GM10266 (cell line): ENCODE data around the gene ANKFY1.
"Not testable (repeated sequence)": the region's sequence is repeated elsewhere in the genome, so short reads cannot be mapped to it uniquely, and the experiment has no call there.

Experiments
- DNase-seq: peaks from one replicate; pipeline ENCODE4 v3.0.0; 2012; ENCODE audit errors: extremely low spot score
- CTCF ChIP-seq: IDR thresholded peaks from 2 replicates; pipeline ENCODE4 v1.5.1; 2012; ENCODE audit warnings: mild to moderate bottlenecking, low read depth; ENCODE audit not compliant: control insufficient read depth, insufficient read depth; ENCODE audit errors: missing control alignments

The ANKFY1 gene

DNA sequence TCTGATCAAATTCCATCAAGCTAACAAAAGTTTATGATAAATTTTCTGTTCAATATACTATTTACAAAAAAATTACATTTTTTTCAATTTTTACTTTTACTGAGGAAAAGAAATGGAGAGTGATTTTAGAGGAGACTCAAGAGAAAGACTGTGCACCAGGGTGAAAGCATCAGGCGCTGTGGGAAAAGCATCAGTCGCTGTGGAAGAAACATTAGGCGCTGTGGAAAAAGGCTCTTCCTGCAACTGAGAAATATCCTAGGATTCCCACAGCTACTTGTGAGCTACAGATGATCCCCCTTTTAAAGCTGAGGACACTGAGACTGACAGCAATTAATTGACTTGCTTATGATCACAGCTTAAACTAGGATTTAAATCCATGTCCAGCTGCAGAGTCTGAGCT, 4.9 kb downstream of the ANKFY1 start:
- DNase-seq = no peak
- TF ChIP-seq CTCF = no peak

DNA sequence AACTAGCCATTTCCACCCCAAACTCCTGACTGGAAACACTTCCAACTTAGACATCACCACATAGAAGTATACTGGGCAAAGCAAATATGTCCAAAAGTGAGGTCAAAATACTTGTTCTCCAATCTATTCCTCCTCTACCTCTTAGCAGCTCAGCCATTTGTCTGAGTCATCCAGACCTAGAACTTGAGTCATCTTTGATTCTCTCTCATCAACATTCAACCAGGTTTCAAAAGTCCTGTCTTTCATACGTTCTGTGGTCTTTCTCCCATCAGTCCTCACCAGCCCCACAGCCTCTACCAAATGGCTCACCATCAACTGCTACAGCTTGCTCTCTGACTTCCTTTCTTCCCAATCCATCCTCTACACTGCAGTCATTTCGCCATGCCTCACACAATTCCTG, 6.8 kb downstream of the ANKFY1 start:
- no peak for DNase-seq
- no peak for TF ChIP-seq CTCF

DNA sequence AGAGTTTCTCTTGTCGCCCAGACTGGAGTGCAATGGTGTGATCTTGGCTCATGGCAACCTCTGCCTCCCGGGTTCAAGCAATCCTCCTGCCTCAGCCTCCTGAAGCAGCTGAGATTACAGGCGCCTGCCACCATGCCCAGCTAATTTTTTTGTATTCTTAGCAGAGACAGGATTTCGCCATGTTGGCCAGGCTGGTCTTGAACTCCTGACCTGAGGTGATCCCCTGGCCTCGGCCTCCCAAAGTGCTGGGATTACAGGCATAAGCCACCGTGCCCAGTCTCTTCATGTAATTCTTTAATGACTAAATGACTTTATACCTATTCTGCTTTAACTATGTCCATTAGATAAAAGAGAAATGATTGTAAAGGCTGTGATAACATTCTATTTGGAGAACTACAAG, 8.5 kb downstream of the ANKFY1 start:
- DNase-seq = not testable (repeated sequence)

DNA sequence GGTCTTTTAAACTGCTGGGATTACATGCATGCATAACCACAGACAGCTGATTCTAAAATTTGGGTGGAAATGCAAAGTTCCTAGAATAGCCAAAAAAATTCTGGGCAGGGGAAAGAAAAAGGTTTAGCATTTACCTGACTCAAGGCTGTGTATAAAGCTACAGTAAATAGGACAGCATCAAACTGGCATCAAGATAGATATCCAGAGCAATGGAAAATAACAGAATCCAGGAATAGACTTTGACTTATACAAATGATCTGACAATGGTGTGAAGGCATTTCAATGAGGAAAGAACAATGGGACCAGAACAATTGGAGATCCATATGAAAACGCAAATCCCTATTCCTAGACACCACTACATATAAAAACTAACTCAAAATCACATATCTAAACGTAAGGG, 12.9 kb downstream of the ANKFY1 start:
- no peak for DNase-seq
- TF ChIP-seq CTCF = no peak

- peak; percentile 38 for DNase-seq
- TF ChIP-seq CTCF = peak; percentile 42
Observed at GRCh38 chr17:4249452-4250029, 14.2 kb downstream of the ANKFY1 start.

GRCh38 chr17:4248504-4249277, 15.1 kb downstream of the ANKFY1 start:
- no peak for DNase-seq

GRCh38 chr17:4247971-4248388, 15.8 kb downstream of the ANKFY1 start:
- TF ChIP-seq CTCF = no peak
- DNase-seq = no peak

More at GRCh38 chr17:4248504-4249277, 15.1 kb downstream of the ANKFY1 start:
- no peak for TF ChIP-seq CTCF
